ENCODE data around the gene MAP2K3. TPM values are rescaled to one million over a fixed set of nuclear protein-coding genes. Genes with fewer than 3 reads are reported as not detected.
"Not testable (repeated sequence)": the region's sequence is repeated elsewhere in the genome, so short reads cannot be mapped to it uniquely, and the experiment has no call there.

MAP2K3 gene
- total RNA-seq, 1 experiment from 2014 or later, result 7.1 TPM

GRCh38 chr17:21327921-21328320 lies 43.4 kb downstream of the MAP2K3 start:
- DNase-seq (ENCODE audit: low read depth), result not testable (repeated sequence)

- DNase-seq (ENCODE audit: low read depth), result not testable (repeated sequence)
These were observed 44.3 kb downstream of the MAP2K3 start for GRCh38 chr17:21328778-21329177.

- DNase-seq (ENCODE audit: low read depth), result no peak
These were observed 46.1 kb downstream of the MAP2K3 start for GRCh38 chr17:21330436-21331160.

GRCh38 chr17:21336541-21337294 lies 52.2 kb downstream of the MAP2K3 start:
- DNase-seq (ENCODE audit: low read depth), result not testable (repeated sequence)

GRCh38 chr17:21337981-21338625 lies 53.6 kb downstream of the MAP2K3 start:
- DNase-seq (ENCODE audit: low read depth), result not testable (repeated sequence)

- no peak for DNase-seq (ENCODE audit: low read depth)
These were observed 54.5 kb downstream of the MAP2K3 start for GRCh38 chr17:21339011-21339410.

GRCh38 chr17:21339571-21339970 lies 55.1 kb downstream of the MAP2K3 start:
- DNase-seq (ENCODE audit: low read depth), result not testable (repeated sequence)

- DNase-seq (ENCODE audit: low read depth), result not testable (repeated sequence)
These were observed 55.9 kb downstream of the MAP2K3 start for GRCh38 chr17:21340407-21340806.

GRCh38 chr17:21341279-21341678 lies 56.8 kb downstream of the MAP2K3 start:
- not testable (repeated sequence) for DNase-seq (ENCODE audit: low read depth)

GRCh38 chr17:21341925-21342540 lies 57.5 kb downstream of the MAP2K3 start:
- DNase-seq (ENCODE audit: low read depth), result not testable (repeated sequence)

GRCh38 chr17:21343061-21343949 lies 58.8 kb downstream of the MAP2K3 start:
- not testable (repeated sequence) for DNase-seq (ENCODE audit: low read depth)

GRCh38 chr17:21344801-21345200 lies 60.3 kb downstream of the MAP2K3 start:
- DNase-seq (ENCODE audit: low read depth), result not testable (repeated sequence)

- DNase-seq (ENCODE audit: low read depth), result peak; percentile 29
These were observed 60.7 kb downstream of the MAP2K3 start for GRCh38 chr17:21345236-21345635.

GRCh38 chr17:21346107-21346506 lies 61.6 kb downstream of the MAP2K3 start:
- DNase-seq (ENCODE audit: low read depth), result not testable (repeated sequence)

GRCh38 chr17:21346651-21347250 lies 62.2 kb downstream of the MAP2K3 start:
- not testable (repeated sequence) for DNase-seq (ENCODE audit: low read depth)

- not testable (repeated sequence) for DNase-seq (ENCODE audit: low read depth)
These were observed 63.1 kb downstream of the MAP2K3 start for GRCh38 chr17:21347660-21348059.

GRCh38 chr17:21348081-21348925 lies 63.8 kb downstream of the MAP2K3 start:
- DNase-seq (ENCODE audit: low read depth), result peak; percentile 44

GRCh38 chr17:21348926-21349261 lies 64.4 kb downstream of the MAP2K3 start:
- not testable (repeated sequence) for DNase-seq (ENCODE audit: low read depth)

- DNase-seq (ENCODE audit: low read depth), result not testable (repeated sequence)
These were observed 65.0 kb downstream of the MAP2K3 start for GRCh38 chr17:21349358-21350050.
